HL-60 (cell line): ENCODE data around the gene KCNQ1OT1.

ENCODE experiments used
- POLR2AphosphoS5 ChIP-seq: IDR thresholded peaks from 2 replicates; pipeline ENCODE4 v1.6.1; 2012; ENCODE audit warnings: low read depth
- TF ChIP-seq, protein P1 (sequence below): IDR thresholded peaks from one replicate; pipeline ENCODE4 v1.5.1; 2011; ENCODE audit warnings: low read length, control low read depth, inconsistent platforms; ENCODE audit not compliant: insufficient read depth
- TF ChIP-seq, protein P2 (sequence below): IDR thresholded peaks from 2 replicates; pipeline ENCODE4 v1.6.1; 2012; ENCODE audit warnings: low read depth; ENCODE audit not compliant: insufficient replicate concordance

- TF ChIP-seq, protein P1, sequence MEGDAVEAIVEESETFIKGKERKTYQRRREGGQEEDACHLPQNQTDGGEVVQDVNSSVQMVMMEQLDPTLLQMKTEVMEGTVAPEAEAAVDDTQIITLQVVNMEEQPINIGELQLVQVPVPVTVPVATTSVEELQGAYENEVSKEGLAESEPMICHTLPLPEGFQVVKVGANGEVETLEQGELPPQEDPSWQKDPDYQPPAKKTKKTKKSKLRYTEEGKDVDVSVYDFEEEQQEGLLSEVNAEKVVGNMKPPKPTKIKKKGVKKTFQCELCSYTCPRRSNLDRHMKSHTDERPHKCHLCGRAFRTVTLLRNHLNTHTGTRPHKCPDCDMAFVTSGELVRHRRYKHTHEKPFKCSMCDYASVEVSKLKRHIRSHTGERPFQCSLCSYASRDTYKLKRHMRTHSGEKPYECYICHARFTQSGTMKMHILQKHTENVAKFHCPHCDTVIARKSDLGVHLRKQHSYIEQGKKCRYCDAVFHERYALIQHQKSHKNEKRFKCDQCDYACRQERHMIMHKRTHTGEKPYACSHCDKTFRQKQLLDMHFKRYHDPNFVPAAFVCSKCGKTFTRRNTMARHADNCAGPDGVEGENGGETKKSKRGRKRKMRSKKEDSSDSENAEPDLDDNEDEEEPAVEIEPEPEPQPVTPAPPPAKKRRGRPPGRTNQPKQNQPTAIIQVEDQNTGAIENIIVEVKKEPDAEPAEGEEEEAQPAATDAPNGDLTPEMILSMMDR, result no peak
- no peak for TF ChIP-seq POLR2AphosphoS5
- TF ChIP-seq, protein P2, sequence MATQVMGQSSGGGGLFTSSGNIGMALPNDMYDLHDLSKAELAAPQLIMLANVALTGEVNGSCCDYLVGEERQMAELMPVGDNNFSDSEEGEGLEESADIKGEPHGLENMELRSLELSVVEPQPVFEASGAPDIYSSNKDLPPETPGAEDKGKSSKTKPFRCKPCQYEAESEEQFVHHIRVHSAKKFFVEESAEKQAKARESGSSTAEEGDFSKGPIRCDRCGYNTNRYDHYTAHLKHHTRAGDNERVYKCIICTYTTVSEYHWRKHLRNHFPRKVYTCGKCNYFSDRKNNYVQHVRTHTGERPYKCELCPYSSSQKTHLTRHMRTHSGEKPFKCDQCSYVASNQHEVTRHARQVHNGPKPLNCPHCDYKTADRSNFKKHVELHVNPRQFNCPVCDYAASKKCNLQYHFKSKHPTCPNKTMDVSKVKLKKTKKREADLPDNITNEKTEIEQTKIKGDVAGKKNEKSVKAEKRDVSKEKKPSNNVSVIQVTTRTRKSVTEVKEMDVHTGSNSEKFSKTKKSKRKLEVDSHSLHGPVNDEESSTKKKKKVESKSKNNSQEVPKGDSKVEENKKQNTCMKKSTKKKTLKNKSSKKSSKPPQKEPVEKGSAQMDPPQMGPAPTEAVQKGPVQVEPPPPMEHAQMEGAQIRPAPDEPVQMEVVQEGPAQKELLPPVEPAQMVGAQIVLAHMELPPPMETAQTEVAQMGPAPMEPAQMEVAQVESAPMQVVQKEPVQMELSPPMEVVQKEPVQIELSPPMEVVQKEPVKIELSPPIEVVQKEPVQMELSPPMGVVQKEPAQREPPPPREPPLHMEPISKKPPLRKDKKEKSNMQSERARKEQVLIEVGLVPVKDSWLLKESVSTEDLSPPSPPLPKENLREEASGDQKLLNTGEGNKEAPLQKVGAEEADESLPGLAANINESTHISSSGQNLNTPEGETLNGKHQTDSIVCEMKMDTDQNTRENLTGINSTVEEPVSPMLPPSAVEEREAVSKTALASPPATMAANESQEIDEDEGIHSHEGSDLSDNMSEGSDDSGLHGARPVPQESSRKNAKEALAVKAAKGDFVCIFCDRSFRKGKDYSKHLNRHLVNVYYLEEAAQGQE, result no peak
These were observed 5.3 kb upstream of the KCNQ1OT1 start for GRCh38 chr11:2704896-2705606.
